WTC11 (cell line): Measurements from ENCODE around the gene INSL3. TPM values are rescaled to one million over a fixed set of nuclear protein-coding genes. Genes with fewer than 3 reads are reported as not detected.

Source experiments
- ATAC-seq: fragments of 200-7000 bp; cut with Tn5 transposase; 2 replicates; pipeline ENCODE4 v1.10.0; 2021; ENCODE audit warnings: mild to moderate bottlenecking, moderate library complexity
- CTCF ChIA-PET: fragments of 300-600 bp; sonication (Branson Sonifier 250); formaldehyde crosslinking; loops from one replicate; lab custom pipeline; 2021; ENCODE audit warnings: antibody characterized with exemption; lab: Charles Lee
- POLR2A ChIA-PET: fragments of 350-600 bp; sonication (Branson Sonifier 250); formaldehyde crosslinking; loops from one replicate; lab custom pipeline; 2021; ENCODE audit warnings: antibody characterized with exemption; lab: Charles Lee
- DNase-seq: peaks from one replicate; pipeline ENCODE4 v3.0.0; 2021; ENCODE audit warnings: low spot score
- H3K27ac Mint-ChIP-seq: 2 replicates; pipeline ENCODE4 v1.8.0; 2021; ENCODE audit warnings: mixed read lengths
- H3K27me3 Mint-ChIP-seq: 2 replicates; pipeline ENCODE4 v1.8.0; 2021; ENCODE audit warnings: low read depth, mild to moderate bottlenecking, moderate library complexity, mixed read lengths
- H3K36me3 Mint-ChIP-seq: 2 replicates; pipeline ENCODE4 v1.8.0; 2021; ENCODE audit warnings: mixed read lengths
- H3K4me1 Mint-ChIP-seq: 2 replicates; pipeline ENCODE4 v1.8.0; 2022; ENCODE audit warnings: mixed read lengths
- H3K4me3 Mint-ChIP-seq: 2 replicates; pipeline ENCODE4 v1.8.0; 2021; ENCODE audit warnings: mild to moderate bottlenecking, moderate library complexity, mixed read lengths
- H3K9me3 Mint-ChIP-seq: 2 replicates; pipeline ENCODE4 v1.8.0; 2021; ENCODE audit warnings: mixed read lengths
- ATF1 ChIP-seq: sonication (generic); formaldehyde crosslinking; IDR thresholded peaks from 2 replicates; pipeline ENCODE4 v1.8.1; 2023; ENCODE audit warnings: mild to moderate bottlenecking, moderate library complexity, missing genetic modification reagents
- CBFB ChIP-seq: sonication (generic); formaldehyde crosslinking; IDR thresholded peaks from 2 replicates; pipeline ENCODE4 v1.8.1; 2022; ENCODE audit warnings: mild to moderate bottlenecking, low read depth, missing genetic modification reagents
- CREB1 ChIP-seq: sonication (generic); formaldehyde crosslinking; IDR thresholded peaks from 2 replicates; pipeline ENCODE4 v1.8.0; 2023; ENCODE audit warnings: mild to moderate bottlenecking, missing genetic modification reagents
- FOXJ3 ChIP-seq: sonication (generic); formaldehyde crosslinking; IDR thresholded peaks from 2 replicates; pipeline ENCODE4 v1.9.0; 2021; ENCODE audit warnings: missing genetic modification reagents, mild to moderate bottlenecking, borderline replicate concordance
- GABPB1 ChIP-seq: sonication (generic); formaldehyde crosslinking; IDR thresholded peaks from 2 replicates; pipeline ENCODE4 v1.8.1; 2023; ENCODE audit warnings: mild to moderate bottlenecking, missing genetic modification reagents
- NR1H2 ChIP-seq: sonication (generic); formaldehyde crosslinking; IDR thresholded peaks from 2 replicates; pipeline ENCODE4 v1.9.0; 2021; ENCODE audit warnings: mild to moderate bottlenecking, moderate library complexity, missing genetic modification reagents
- RELA ChIP-seq: sonication (generic); formaldehyde crosslinking; IDR thresholded peaks from 2 replicates; pipeline ENCODE4 v1.8.1; 2022; ENCODE audit warnings: missing genetic modification reagents, mild to moderate bottlenecking, borderline replicate concordance
- TEAD1 ChIP-seq: sonication (generic); formaldehyde crosslinking; IDR thresholded peaks from 2 replicates; pipeline ENCODE4 v1.8.0; 2022; ENCODE audit warnings: mild to moderate bottlenecking, missing genetic modification reagents
- ZNF219 ChIP-seq: sonication (generic); formaldehyde crosslinking; IDR thresholded peaks from 2 replicates; pipeline ENCODE4 v1.8.0; 2023; ENCODE audit warnings: missing genetic modification reagents, mild to moderate bottlenecking, borderline replicate concordance
- ZNF232 ChIP-seq: sonication (generic); formaldehyde crosslinking; IDR thresholded peaks from 2 replicates; pipeline ENCODE4 v1.8.0; 2022; ENCODE audit warnings: mild to moderate bottlenecking, missing genetic modification reagents
- ZNF423 ChIP-seq: fragments of 250-450 bp; sonication (Bioruptor Pico); IDR thresholded peaks from 2 replicates; pipeline ENCODE4 v2.1.2; 2022; ENCODE audit warnings: mild to moderate bottlenecking, moderate library complexity
- total RNA-seq: library from RNA; stranded (reverse); gene quantifications from 3 replicates; pipeline ENCODE4 v1.2.3, GENCODE V29; 2021
- TF ChIP-seq, protein P1 (sequence below): sonication (generic); formaldehyde crosslinking; IDR thresholded peaks from 2 replicates; pipeline ENCODE4 v1.8.0; 2022; ENCODE audit warnings: mild to moderate bottlenecking, missing genetic modification reagents
- TF ChIP-seq, protein P2 (sequence below): sonication (generic); formaldehyde crosslinking; conservative IDR thresholded peaks from 2 replicates; pipeline ENCODE4 v1.8.1; 2023; ENCODE audit warnings: mild to moderate bottlenecking, low read depth, missing genetic modification reagents, moderate library complexity
- TF ChIP-seq, protein P3 (sequence below): fragments of 250-450 bp; sonication (Bioruptor Pico); IDR thresholded peaks from 2 replicates; pipeline ENCODE4 v1.9.0; 2021; ENCODE audit warnings: mild to moderate bottlenecking
- TF ChIP-seq, protein P4 (sequence below): fragments of 250-450 bp; sonication (Bioruptor Pico); IDR thresholded peaks from 2 replicates; pipeline ENCODE4 v2.1.2; 2022; ENCODE audit warnings: mild to moderate bottlenecking, moderate library complexity
- TF ChIP-seq, protein P5 (sequence below): sonication (generic); formaldehyde crosslinking; IDR thresholded peaks from 2 replicates; pipeline ENCODE4 v1.8.1; 2022; ENCODE audit warnings: missing genetic modification reagents, borderline replicate concordance
- TF ChIP-seq, protein P6 (sequence below): sonication (generic); formaldehyde crosslinking; IDR thresholded peaks from 2 replicates; pipeline ENCODE4 v1.8.0; 2022; ENCODE audit warnings: missing genetic modification reagents

INSL3 gene
- total RNA-seq, 1 experiment from 2014 or later, result 0.79 TPM

DNA sequence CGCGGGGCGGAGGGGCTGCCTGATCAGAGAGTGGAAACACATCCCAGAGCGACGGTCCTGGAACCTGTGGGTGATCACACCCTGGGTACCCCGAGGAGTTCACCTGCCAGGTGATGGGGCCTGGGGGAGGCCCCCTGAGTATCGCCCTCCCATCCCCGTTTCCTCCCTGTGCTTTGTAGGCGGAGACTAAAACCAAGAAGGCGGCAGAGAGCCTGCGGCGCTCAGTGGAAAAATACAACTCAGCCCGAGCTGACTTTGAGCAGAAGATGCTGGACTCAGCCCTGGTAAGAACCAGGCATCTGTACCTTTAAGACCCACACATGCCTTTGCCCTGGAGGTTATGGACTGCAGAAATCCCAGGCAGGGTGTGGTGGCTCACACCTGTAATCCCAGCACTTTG lies 50.7 kb downstream of the INSL3 start:
- Mint-ChIP-seq H3K4me1 (peaks cover 12% of the 10 kb centered on the region), H3K9me3 (no peaks in the 10 kb centered on the region), H3K27ac (no peak overlapping the region), H3K4me3 (no peak overlapping the region), H3K27me3 (no peaks in the 10 kb centered on the region; the same call in 1 of the 2 replicates), H3K36me3 (peaks cover 13% of the 10 kb centered on the region; the same call in 1 of the 2 replicates)
- POLR2A ChIA-PET, result no interaction called here
- CTCF ChIA-PET, result interaction anchor here (1.9 kb wide), 1 partner anchor 164 kb away, joined by 5 read pairs; no protein-coding TSS in a partner anchor
- DNase-seq, result no peak
- TF ChIP-seq RELA (CRISPR knock-in tag) (no peak), NR1H2 (no peak), ATF1 (no peak), CBFB (no peak), ZNF232 (CRISPR knock-in tag) (no peak), TEAD1 (CRISPR knock-in tag) (no peak), CREB1 (CRISPR knock-in tag) (no peak), FOXJ3 (CRISPR knock-in tag) (no peak), ZNF219 (no peak), ZNF423 (no peak), GABPB1 (CRISPR knock-in tag) (no peak)
- TF ChIP-seq, protein P1, sequence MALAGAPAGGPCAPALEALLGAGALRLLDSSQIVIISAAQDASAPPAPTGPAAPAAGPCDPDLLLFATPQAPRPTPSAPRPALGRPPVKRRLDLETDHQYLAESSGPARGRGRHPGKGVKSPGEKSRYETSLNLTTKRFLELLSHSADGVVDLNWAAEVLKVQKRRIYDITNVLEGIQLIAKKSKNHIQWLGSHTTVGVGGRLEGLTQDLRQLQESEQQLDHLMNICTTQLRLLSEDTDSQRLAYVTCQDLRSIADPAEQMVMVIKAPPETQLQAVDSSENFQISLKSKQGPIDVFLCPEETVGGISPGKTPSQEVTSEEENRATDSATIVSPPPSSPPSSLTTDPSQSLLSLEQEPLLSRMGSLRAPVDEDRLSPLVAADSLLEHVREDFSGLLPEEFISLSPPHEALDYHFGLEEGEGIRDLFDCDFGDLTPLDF, result no peak
- TF ChIP-seq, protein P2, sequence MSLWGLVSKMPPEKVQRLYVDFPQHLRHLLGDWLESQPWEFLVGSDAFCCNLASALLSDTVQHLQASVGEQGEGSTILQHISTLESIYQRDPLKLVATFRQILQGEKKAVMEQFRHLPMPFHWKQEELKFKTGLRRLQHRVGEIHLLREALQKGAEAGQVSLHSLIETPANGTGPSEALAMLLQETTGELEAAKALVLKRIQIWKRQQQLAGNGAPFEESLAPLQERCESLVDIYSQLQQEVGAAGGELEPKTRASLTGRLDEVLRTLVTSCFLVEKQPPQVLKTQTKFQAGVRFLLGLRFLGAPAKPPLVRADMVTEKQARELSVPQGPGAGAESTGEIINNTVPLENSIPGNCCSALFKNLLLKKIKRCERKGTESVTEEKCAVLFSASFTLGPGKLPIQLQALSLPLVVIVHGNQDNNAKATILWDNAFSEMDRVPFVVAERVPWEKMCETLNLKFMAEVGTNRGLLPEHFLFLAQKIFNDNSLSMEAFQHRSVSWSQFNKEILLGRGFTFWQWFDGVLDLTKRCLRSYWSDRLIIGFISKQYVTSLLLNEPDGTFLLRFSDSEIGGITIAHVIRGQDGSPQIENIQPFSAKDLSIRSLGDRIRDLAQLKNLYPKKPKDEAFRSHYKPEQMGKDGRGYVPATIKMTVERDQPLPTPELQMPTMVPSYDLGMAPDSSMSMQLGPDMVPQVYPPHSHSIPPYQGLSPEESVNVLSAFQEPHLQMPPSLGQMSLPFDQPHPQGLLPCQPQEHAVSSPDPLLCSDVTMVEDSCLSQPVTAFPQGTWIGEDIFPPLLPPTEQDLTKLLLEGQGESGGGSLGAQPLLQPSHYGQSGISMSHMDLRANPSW (CRISPR knock-in tag), result no peak
- TF ChIP-seq, protein P3, sequence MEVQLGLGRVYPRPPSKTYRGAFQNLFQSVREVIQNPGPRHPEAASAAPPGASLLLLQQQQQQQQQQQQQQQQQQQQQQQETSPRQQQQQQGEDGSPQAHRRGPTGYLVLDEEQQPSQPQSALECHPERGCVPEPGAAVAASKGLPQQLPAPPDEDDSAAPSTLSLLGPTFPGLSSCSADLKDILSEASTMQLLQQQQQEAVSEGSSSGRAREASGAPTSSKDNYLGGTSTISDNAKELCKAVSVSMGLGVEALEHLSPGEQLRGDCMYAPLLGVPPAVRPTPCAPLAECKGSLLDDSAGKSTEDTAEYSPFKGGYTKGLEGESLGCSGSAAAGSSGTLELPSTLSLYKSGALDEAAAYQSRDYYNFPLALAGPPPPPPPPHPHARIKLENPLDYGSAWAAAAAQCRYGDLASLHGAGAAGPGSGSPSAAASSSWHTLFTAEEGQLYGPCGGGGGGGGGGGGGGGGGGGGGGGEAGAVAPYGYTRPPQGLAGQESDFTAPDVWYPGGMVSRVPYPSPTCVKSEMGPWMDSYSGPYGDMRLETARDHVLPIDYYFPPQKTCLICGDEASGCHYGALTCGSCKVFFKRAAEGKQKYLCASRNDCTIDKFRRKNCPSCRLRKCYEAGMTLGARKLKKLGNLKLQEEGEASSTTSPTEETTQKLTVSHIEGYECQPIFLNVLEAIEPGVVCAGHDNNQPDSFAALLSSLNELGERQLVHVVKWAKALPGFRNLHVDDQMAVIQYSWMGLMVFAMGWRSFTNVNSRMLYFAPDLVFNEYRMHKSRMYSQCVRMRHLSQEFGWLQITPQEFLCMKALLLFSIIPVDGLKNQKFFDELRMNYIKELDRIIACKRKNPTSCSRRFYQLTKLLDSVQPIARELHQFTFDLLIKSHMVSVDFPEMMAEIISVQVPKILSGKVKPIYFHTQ (CRISPR knock-in tag), result no peak
- TF ChIP-seq, protein P4, sequence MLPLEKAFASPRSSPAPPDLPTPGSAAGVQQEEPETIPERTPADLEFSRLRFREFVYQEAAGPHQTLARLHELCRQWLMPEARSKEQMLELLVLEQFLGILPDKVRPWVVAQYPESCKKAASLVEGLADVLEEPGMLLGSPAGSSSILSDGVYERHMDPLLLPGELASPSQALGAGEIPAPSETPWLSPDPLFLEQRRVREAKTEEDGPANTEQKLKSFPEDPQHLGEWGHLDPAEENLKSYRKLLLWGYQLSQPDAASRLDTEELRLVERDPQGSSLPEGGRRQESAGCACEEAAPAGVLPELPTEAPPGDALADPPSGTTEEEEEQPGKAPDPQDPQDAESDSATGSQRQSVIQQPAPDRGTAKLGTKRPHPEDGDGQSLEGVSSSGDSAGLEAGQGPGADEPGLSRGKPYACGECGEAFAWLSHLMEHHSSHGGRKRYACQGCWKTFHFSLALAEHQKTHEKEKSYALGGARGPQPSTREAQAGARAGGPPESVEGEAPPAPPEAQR, result no peak
- TF ChIP-seq, protein P5, sequence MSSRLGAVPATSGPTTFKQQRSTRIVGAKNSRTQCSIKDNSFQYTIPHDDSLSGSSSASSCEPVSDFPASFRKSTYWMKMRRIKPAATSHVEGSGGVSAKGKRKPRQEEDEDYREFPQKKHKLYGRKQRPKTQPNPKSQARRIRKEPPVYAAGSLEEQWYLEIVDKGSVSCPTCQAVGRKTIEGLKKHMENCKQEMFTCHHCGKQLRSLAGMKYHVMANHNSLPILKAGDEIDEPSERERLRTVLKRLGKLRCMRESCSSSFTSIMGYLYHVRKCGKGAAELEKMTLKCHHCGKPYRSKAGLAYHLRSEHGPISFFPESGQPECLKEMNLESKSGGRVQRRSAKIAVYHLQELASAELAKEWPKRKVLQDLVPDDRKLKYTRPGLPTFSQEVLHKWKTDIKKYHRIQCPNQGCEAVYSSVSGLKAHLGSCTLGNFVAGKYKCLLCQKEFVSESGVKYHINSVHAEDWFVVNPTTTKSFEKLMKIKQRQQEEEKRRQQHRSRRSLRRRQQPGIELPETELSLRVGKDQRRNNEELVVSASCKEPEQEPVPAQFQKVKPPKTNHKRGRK (CRISPR knock-in tag), result no peak
- TF ChIP-seq, protein P6, sequence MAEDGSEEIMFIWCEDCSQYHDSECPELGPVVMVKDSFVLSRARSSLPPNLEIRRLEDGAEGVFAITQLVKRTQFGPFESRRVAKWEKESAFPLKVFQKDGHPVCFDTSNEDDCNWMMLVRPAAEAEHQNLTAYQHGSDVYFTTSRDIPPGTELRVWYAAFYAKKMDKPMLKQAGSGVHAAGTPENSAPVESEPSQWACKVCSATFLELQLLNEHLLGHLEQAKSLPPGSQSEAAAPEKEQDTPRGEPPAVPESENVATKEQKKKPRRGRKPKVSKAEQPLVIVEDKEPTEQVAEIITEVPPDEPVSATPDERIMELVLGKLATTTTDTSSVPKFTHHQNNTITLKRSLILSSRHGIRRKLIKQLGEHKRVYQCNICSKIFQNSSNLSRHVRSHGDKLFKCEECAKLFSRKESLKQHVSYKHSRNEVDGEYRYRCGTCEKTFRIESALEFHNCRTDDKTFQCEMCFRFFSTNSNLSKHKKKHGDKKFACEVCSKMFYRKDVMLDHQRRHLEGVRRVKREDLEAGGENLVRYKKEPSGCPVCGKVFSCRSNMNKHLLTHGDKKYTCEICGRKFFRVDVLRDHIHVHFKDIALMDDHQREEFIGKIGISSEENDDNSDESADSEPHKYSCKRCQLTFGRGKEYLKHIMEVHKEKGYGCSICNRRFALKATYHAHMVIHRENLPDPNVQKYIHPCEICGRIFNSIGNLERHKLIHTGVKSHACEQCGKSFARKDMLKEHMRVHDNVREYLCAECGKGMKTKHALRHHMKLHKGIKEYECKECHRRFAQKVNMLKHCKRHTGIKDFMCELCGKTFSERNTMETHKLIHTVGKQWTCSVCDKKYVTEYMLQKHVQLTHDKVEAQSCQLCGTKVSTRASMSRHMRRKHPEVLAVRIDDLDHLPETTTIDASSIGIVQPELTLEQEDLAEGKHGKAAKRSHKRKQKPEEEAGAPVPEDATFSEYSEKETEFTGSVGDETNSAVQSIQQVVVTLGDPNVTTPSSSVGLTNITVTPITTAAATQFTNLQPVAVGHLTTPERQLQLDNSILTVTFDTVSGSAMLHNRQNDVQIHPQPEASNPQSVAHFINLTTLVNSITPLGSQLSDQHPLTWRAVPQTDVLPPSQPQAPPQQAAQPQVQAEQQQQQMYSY, result no peak
- no peak for ATAC-seq
